Vagina (tissue), 2 donors: ENCODE results near the gene RNPEP.

Experiments
- POLR2A ChIP-seq, 2 donors: fragments of 450-650 bp; IDR thresholded peaks; one replicate each; pipeline ENCODE4 v1.6.1; 2017; ENCODE audit warnings: antibody characterized with exemption in 2 of 2, mild to moderate bottlenecking in 2 of 2, moderate library complexity in 2 of 2
- TF ChIP-seq, protein P1 (sequence below), 3 experiments: fragments of 450-650 bp in 2 of 3; fragments of 200-600 bp in 1 of 3; sonication (generic) in 1 of 3; IDR thresholded peaks; one replicate each; pipeline ENCODE4 v1.5.1; 2017 to 2019; ENCODE audit warnings: antibody characterized with exemption in 3 of 3, mild to moderate bottlenecking in 2 of 3, moderate library complexity in 2 of 3

DNA sequence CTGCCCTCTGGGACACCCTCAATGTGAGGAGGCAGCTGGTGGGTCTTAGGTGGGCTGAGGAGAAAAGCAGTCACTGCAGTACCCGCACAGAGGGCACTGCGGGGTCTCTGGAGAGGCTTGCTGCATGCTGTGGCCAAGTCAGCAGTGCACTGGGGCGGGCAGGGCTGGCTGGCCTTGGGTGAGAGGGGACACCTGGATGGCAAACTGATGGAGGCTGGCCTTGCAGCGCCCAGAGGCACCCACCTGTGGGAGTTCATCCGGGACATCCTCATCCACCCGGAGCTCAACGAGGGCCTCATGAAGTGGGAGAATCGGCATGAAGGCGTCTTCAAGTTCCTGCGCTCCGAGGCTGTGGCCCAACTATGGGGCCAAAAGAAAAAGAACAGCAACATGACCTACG is 31.2 kb downstream of the RNPEP start:
- no peak for TF ChIP-seq POLR2A (IDR thresholded peaks at IDR 0.05)
- TF ChIP-seq, protein P1, sequence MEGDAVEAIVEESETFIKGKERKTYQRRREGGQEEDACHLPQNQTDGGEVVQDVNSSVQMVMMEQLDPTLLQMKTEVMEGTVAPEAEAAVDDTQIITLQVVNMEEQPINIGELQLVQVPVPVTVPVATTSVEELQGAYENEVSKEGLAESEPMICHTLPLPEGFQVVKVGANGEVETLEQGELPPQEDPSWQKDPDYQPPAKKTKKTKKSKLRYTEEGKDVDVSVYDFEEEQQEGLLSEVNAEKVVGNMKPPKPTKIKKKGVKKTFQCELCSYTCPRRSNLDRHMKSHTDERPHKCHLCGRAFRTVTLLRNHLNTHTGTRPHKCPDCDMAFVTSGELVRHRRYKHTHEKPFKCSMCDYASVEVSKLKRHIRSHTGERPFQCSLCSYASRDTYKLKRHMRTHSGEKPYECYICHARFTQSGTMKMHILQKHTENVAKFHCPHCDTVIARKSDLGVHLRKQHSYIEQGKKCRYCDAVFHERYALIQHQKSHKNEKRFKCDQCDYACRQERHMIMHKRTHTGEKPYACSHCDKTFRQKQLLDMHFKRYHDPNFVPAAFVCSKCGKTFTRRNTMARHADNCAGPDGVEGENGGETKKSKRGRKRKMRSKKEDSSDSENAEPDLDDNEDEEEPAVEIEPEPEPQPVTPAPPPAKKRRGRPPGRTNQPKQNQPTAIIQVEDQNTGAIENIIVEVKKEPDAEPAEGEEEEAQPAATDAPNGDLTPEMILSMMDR (IDR thresholded peaks at IDR 0.05): no peak
